NCI-H510A (cell line): Measurements from ENCODE around the gene COPS7B.
"Not testable (repeated sequence)": the region's sequence is repeated elsewhere in the genome, so short reads cannot be mapped to it uniquely, and the experiment has no call there.

Experiments
- DNase-seq: peaks from one replicate; lab custom pipeline; 2025; lab: John Stamatoyannopoulos, UW

Gene COPS7B

DNA sequence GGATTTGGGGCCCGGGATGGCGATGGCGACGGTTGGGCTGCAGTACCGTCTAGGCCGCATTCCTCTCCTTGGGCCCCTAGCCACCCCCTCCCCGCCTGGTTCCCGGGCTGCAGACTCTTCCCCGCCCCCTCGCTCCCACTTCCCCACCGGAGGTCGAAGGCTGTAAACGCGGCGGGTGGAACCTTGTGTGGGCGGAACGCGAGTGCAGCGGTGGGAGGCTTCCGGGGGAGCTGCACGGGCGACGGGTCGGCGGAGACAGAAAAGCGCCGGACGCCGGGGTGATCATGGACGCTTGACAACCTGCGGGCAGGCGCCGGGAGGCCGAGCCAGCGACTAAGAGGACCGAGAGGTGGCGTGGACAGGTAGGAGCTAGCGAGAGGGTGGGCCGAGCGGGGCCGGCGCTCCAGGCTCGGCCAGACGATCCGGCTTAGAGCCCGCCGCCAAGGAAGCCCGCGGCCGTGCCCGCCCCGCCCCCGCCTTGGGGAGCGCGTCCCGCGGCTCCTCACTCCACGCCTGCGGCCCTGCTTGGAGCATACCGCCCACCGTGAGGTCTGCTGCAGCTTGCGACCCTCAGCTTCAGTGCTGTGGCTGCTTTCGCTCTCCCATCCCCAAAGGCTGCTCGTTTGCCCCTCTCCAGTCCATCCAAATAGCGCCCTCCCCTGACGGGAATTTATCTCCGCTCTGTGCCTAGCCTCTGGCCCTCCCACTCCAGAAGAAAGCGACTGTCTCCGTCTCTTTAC lies at the start of gene COPS7B:
COPS7B (plus strand) TSS at position 269 of the 740 bp plus-strand sequence. CDS start 2,126 bp downstream, outside the sequence.
- peak; percentile 95 for DNase-seq

DNA sequence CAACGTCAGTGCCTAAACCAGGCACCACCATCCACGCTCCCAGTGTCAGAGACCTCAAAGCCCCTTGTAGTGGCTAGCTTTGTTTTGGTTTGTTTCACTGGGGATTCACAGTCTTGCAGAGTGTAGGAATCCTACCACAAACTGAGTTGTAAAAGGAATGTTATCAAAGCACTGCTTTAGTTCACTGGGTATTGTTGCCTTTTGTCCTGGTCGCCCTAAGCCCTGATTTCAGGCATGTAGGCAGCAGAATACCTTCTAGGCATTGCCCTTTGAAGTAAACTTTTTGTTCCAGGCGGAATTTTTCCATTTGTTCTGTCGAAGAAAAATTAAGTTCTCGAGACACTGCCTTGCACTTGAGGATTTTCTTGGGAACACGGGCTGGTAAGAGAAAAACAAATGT lies 48.5 kb upstream of the COPS7B start:
- no peak for DNase-seq

DNA sequence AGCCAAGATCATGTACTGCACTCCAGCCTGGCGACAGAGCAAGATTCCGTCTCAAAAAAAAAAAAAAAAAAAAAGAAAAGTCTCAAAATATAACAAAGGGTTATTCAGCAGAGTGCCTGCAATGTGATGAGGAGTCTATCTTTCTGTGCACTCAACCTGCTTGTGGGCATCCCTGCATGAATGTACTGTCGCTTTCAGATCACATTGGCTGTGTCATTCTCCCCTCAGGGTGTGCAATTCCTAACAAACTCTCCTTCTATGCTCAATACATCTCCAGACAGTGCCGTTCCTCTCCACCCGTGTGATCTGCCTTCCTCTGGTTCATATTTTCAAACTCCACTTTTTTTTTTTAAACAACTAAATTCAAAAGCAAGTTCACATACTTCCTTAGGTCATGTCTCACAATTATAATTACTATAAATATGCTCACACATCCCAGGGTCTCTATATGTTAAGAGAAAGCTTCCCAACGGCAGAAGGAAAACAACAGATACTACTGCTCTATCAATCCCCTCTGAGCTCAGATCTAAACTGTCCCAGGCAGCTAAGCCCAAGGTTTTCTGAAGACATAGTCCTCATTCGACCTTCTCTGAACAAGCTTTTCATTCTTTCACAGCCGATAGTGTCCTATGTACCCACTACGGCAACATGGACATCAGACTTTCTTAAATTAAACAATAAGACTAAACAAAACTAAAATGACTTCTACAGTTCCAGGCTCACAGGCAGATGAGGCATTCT lies 42.7 kb upstream of the COPS7B start:
- no peak for DNase-seq

DNA sequence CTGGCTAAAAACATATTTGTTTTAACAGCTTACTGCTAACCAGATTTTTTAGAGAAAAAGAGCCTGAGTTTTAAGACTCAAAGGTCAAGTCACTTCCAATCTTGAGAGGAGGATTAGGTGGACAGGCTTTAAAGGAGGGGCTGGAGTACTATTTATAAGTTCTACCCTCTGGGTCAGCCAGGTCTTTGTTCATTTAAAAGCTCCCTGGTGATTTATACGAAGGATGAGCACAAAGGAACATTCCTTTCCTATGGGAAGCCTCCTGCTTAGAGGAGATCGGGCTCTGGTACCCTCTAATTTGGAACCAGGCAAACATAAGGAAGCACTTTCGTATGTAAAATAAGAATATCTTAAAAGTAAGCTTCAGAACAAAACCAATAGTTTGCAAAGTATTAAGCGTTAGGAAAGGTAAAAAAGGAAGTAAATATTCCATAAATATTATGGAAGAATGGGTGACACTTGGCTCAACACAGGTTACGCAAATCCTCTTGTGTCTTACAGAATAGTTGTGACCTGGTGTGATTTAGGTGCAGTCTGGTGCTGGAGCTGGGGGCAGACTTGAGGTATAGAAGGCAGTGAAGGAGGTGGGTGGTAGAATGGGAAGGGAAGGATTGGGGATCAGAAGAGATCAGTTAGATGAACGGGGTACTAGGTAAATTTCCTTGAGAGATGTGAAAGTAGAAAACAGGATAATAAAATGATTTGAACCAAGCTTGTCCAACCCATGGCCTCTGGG lies 40.8 kb upstream of the COPS7B start:
- no peak for DNase-seq

DNA sequence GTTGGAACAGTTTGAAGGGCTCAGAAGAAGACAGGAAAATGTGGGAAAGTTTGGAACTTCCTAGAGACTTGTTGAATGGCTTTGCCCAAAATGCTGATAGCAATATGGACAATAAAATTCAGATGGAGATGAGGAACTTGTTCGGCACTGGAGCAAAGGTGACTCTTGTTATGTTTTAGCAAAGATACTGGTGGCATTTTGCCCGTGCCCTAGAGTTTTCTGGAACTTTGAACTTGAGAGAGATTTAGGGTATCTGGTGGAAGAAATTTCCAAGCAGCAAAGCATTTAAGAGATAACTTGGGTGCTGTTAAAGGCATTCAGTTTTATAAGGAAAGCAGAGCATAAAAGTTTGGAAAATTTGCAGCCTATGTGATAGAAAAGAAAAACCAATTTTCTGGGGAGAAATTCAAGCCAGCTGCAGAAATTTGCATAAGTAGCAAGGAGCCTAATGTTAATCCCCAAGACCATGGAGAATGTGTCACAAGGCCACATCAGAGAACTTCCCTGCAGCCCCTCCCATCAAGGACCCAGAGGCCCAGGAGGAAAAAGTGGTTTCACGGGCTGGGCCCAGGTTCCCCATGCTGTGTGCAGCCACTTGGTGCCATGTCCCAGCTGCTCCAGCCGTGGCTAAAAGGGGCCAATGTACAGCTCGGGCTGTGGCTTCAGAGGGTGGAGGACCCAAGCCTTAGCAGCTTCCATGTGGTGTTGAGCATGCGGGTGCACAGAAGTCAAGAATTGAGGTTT lies 37.9 kb upstream of the COPS7B start:
- DNase-seq: not testable (repeated sequence)

DNA sequence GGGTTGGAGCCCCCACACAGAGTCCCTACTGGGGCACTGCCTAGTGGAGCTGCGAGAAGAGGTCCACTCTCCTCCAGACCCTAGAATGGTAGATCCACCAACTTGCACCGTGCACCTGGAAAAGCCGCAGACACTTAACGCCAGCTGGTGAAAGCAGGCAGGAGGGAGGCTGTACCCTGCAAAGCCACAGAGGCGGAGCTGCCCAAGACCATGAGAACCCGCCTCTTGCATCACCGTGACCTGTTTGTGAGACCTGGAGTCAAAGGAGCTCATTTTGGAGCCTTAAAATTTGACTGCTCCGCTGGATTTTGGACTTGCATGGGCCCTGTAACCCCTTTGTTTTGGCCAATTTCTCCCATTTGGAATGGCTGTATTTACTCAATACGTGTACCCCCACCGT lies 37.2 kb upstream of the COPS7B start:
- peak; percentile 84 for DNase-seq

DNA sequence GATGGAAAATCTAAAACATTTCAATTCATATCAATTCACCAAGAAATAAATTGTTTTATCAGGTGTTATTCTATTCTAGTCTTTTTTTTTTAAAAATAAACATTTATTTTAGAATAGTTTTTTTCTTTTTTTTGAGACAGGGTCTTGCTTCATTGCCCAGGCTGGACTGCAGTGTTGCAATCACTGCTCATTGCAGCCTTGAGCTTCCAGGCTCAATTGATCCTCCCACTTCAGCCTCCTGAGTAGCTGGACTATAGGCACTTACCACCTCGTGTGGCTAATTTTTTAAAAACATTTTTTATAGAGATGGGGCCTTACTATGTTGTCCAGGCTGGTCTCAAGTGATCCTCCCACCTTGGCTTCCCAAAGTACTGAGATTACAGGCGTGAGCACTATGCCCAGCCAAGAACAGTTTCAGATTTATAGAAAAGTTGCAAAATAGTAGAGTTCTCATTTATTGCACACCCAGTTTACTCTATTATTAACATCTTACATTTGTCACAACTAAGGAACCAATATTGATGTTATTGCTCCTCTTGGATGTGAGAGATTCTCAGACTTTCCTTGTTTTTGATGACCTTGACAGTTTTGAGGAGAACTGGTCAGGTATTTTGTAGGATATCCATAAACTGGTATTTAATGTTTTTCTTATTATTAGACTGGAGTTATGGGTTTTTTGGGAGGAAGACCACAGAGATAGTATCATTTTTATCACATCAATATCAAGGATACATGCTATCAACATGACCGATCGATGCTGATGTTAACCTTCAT lies 35.0 kb upstream of the COPS7B start:
- DNase-seq: no peak

DNA sequence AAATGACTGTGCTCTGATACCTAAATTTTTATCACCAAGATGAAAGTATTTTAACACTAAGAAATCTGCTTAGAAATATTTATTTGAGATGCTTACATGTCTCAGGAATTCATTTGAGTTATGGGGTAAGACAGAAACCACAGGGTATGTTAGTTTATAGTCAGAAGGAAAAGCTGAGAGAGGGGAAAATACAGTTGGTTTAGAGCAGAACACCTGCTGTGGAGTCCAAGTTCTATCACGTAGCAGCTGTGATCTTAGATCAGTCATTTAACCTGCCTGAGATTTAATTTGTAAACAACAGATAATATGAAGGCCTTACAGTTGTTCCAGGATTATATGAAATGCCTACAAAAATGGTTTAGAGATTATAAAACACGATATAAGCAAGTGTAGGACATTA lies 34.2 kb upstream of the COPS7B start:
- DNase-seq: no peak

DNA sequence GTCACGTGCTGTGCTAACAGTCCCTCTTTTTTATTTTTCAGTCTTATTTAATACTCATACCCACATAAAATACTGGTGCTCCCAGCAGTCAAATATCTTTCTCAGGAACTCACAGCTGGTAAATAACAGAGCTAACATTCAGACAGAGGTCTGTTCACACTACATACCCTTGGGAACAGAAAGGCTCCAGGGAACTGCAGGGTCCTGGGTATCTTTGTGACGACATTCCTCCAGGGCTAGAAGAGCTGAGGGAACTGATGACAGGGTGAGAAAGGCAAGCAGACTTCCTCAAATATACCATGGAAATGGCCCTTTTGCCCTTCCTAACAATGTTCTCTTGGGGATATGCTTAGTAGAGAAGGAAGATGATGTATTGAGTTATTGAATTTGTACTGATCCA lies 24.5 kb upstream of the COPS7B start:
- DNase-seq: no peak

DNA sequence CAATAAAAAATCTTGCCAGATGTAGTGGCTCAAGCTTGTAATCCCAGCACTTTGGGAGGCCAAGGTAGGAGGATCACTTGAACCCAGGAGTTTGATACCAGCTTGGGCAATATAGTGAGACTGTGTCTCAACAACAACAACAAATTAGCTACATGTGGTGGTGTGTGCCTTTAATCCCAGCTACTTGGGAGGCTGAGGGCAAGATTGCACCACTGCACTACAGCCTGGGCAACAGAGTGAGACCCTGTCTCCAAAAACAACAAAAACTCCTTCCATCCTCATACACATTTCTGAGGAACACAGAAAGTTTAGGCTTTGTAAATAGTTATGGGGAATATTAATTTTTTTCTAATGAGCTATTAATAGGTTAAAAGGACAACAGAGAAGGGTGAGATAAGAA lies 22.1 kb upstream of the COPS7B start:
- DNase-seq: no peak

DNA sequence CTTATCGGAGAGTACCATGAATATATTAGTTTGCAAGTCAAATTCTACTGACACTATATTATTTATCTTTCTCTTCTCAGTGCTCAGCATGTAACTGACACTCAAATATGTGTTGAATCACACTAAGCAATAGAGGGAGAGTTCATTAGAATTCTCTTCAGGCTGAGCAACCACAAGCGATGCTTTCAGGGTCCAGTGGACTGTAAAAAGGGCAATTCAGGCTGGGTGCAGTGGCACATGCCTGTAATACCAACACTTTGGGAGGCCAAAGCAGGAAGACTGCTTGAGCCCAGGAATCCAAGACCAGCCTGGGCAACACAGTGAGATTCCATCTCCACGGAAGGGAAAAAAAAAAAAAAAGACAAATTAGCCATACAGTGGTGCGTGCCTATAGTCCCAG lies 21.5 kb upstream of the COPS7B start:
- no peak for DNase-seq

DNA sequence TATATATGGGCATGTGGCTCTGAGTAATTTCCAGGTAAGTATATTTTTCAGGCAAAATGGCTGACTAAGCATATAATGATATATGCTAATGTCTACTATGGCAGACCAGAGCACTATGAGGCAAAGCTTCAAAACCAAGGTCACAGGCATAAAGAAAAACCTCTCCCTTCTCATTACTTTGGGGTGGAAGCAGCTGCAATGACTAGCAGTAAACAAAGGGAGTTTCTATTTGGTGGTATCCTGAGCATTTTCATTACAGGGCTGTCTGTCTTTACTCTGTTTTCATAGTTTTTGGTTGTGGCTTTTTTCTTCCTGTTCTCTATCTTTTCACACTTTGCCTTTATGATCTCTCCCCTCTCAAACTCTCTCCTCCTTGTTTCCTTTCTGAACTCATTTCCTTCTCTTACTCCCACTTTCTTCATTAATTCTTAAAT lies 20.7 kb upstream of the COPS7B start:
- no peak for DNase-seq

DNA sequence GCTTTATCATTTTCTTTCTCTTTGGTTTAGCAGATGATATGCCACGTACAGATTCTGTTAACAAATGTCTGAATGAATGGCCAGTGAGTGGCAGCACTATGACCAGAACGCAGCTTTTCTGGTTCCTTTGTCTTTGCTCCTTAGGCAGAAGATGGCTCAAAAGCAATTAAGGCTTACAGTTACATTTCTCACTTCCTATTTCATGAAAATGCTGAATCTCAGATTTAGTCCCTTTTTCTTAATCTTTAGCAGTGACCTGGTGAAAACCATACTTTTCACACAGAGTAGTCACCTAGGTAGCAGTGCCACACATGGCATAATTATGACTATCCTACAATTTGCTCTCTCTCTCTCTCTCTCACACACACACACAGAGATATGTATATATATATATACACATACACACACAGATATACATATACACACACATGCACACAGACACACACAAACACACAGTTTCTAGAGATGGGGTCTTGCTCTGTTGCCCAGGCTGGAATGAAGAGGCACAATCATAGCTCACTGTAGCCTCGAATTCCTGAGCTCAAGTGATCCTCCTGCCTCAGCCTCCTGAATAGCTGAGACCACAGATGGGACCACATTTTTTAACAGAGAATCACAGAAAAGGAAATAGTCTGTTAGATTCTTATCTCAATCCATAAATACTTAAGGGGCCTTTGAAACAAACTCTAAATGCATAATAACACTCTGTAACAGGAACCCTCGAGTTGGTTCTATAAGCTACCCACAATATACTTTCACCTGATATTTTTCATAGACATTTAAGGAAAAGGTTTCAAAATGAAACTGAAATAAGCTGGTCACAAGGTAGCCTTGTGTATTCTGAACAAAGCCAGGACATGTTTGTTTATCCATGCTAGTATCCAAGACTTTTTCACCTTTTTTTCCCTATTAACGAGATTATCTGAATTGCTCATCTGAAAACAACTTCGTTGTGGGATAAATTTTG lies 16.8 kb upstream of the COPS7B start:
- DNase-seq: no peak

DNA sequence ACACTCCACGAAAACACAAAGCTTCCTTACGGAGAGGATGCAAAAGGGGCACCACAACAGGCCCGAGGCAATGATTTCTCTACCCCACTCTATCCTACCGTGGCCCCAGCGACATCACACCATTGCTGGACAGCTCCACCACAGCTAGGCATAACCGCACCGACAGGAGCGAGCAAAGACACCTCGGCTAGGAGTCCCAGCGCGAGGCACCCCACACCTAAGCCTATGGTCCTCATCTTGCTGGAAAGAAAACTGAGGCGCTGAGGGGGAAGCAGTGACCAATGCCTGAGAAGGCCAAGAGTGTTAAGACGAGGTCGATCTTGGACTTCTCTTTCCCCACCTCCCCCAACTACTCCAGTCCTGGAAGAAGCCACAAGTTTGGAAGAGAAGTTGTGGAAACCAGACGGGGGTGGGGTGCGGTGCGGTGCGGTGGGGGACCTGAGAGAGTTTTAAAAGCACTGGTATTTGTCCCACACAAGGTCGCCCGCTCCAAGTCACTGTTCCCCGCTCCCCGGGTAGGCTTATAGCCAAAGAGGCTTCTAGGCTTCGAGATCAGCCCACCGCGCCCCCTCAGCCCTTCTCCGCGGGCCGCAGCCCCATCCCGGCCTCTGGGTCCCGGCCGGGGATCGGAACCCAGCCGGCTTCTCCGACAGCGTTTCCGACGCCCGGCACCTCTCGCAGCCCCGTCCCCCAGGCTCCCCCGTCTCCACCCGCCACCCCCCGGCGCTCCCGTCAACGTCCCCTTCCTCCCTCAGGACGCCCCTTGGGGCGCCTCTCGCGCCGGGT lies 5.9 kb upstream of the COPS7B start:
- DNase-seq: no peak

DNA sequence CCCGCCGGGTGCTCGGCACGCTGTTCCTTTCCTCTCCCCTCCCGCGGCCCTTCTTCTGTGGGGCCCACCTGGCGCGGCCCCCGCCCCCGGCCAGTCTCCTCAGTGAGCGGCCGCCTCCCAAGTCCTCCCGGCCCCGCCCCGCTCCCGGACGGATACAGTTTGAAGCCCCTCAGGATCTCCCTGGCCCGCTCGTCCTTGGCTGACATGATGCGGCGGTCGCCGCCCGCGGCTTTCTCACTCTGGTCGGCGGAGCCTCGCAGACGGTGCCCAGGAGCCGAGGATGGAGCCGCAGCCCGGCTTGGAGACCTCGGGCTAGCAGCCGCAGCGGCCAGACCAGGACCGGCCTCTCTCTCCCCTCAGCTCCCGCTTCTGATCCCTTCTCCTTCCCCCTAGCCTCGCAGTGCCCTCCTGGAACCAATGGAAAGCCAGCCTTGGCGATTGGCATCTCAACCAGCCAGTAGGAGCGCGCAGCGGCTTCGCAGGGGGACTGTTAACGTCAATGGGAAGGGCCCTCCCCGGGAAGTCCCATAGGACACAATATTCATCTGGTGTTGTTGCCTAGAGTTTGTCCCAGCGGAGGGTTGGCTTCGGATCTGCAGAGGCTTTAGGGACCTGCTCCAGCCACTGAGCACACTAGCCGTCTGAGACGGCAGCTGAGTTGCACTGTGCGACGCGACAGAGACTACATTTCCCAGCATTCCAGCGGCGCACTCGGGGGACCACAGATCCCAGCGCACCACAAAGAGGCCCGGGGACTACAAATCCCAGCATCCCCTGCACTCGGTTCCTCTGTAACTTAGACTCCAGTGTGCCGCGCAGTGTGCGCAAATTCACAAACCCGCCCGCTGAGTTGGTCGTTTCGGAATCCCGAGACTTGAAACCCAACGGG lies 5.1 kb upstream of the COPS7B start, which contains the start of gene PDE6D:
PDE6D (minus strand) TSS at position 374 of the 889 bp plus-strand sequence; CDS start at position 206, 168 bp downstream.
- peak; percentile 98 for DNase-seq

DNA sequence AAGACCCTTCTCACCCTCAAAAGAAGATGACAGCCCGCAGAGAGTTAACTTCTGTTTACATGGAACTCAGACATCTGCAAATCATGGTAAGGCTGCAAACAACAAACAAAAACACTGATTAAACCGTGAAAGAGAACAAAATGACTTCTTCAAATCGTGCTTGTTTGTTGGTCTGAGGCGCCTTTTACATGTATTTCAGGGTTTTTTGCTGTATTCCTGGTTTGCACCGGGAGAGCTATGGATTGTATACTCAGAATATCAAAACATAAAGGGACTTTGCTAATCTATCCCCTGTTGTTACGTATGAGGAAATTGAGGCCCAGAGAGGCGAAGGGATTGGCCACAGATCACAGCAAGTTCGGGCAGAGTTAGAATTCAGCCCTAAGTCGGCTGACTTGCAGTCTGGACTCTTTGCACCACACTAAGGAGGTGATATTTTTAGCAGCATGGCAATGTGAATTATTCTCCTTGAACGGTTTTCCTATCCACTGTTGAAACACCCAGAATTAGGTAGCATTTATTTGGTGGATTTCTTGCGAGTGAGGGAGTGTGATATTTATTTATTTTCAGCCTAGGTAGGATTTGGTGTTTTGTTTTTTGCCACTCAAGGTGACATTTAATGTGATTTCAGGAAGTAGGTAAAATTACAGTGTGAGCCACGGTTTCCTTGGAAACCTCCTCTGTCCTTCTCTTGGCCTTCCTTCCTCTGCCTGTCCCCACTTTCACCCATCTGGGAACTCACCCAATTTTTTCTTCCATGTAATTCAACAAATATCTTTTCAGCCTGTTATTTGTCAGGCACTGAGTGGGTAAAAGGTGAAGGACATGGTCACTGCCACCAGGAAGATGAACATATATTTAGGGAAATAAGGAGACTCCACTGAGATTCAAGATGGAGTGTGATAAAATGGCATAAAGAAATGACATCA lies 4.2 kb upstream of the COPS7B start:
- no peak for DNase-seq

DNA sequence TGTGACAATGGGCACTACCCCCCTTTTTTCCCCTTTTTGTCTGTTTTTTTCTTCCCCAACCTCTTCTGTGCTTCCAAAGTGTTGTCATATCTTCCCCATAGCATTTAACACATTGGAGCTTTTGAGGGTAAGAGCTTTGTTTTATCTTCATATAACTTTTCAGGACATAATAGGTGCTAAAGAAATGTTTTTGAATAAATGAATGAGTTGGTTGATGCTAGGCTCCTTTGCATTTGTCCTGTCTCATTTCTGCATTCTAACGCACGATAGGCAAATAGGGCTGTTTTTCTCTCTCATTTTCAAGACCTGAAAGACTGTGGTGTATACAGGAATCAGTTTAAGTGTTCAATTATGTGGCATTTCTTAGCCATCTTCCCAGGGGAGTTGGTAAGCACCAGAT lies 832 bp upstream of the COPS7B start:
- DNase-seq: no peak
